Measurements from ENCODE around the gene MFSD2B. TPM values are rescaled to one million over a fixed set of nuclear protein-coding genes. Genes with fewer than 3 reads are reported as not detected.
"Not testable (repeated sequence)": the region's sequence is repeated elsewhere in the genome, so short reads cannot be mapped to it uniquely, and the experiment has no call there.

MFSD2B gene
- polyA plus RNA-seq (2013, experiment 1 of 2; ENCODE audit: insufficient read length), result 2.7 TPM
- polyA plus RNA-seq (2013, experiment 2 of 2; ENCODE audit: insufficient read length), result 3.0 TPM

GRCh38 chr2:24009680-24010476 lies at the start of gene MFSD2B:
Gene MFSD2B, plus strand, starts transcription at chr2:24010085. Its CDS starts 12 bp downstream, at chr2:24010097.
- DNase-seq, result no peak

GRCh38 chr2:23967846-23968245 lies 42.0 kb upstream of the MFSD2B start:
- DNase-seq, result no peak

- no peak for DNase-seq
Observed at GRCh38 chr2:23976883-23977282, 33.0 kb upstream of the MFSD2B start.

- no peak for DNase-seq
Observed at GRCh38 chr2:23988371-23988770, 21.5 kb upstream of the MFSD2B start.

- DNase-seq, result no peak
Observed at GRCh38 chr2:23992931-23993330, 17.0 kb upstream of the MFSD2B start.

GRCh38 chr2:23993736-23994269 lies 16.1 kb upstream of the MFSD2B start:
- no peak for DNase-seq

GRCh38 chr2:23994567-23994966 lies 15.3 kb upstream of the MFSD2B start:
- DNase-seq, result no peak

- no peak for DNase-seq
Observed at GRCh38 chr2:24007693-24008092, 2.2 kb upstream of the MFSD2B start.

- DNase-seq, result no peak
Observed at GRCh38 chr2:24008672-24009366, 1.1 kb upstream of the MFSD2B start.

- no peak for DNase-seq
Observed at GRCh38 chr2:24009367-24009679, 562 bp upstream of the MFSD2B start.

- no peak for DNase-seq
Observed at GRCh38 chr2:24010477-24011249, 778 bp downstream of the MFSD2B start.

- no peak for DNase-seq
Observed at GRCh38 chr2:24011250-24012104, 1.6 kb downstream of the MFSD2B start.

GRCh38 chr2:24012521-24013188 lies 2.8 kb downstream of the MFSD2B start:
- DNase-seq, result no peak

- DNase-seq, result not testable (repeated sequence)
Observed at GRCh38 chr2:24014902-24015301, 5.0 kb downstream of the MFSD2B start.

GRCh38 chr2:24015562-24016375 lies 5.9 kb downstream of the MFSD2B start:
- peak; percentile 73 for DNase-seq

GRCh38 chr2:24016376-24016761 lies 6.5 kb downstream of the MFSD2B start:
- DNase-seq, result no peak

- no peak for DNase-seq
Observed at GRCh38 chr2:24016853-24017703, 7.2 kb downstream of the MFSD2B start.

GRCh38 chr2:24017711-24018110 lies 7.8 kb downstream of the MFSD2B start:
- DNase-seq, result no peak

GRCh38 chr2:24018241-24018640 lies 8.4 kb downstream of the MFSD2B start:
- no peak for DNase-seq

- DNase-seq, result no peak
Observed at GRCh38 chr2:24019729-24020128, 9.8 kb downstream of the MFSD2B start.

All from fibroblast of skin of scalp (primary cell).